ENCODE data around the gene RUFY1. TPM values are rescaled to one million over a fixed set of nuclear protein-coding genes. Genes with fewer than 3 reads are reported as not detected.
"Not testable (repeated sequence)": the region's sequence is repeated elsewhere in the genome, so short reads cannot be mapped to it uniquely, and the experiment has no call there.

Gene RUFY1
- total and polyA plus RNA-seq, 7 experiments from 2014 or later, result 21.0 to 63.0 (median 46.1) TPM

GRCh38 chr5:179653135-179653534 is 102.8 kb downstream of the RUFY1 start:
- H3K4me1 Mint-ChIP-seq; H3K27me3 Mint-ChIP-seq; H3K4me1 ChIP-seq (ENCODE audit: control insufficient read depth in 2 of 2, insufficient read depth in 2 of 2, low read length in 2 of 2); POLR2A ChIA-PET; H3K4me3 ChIP-seq (ENCODE audit: low read length); H3K4me3 Mint-ChIP-seq; ATAC-seq; CTCF ChIA-PET; H3K27ac ChIP-seq (ENCODE audit: low read depth, low read length); H3K27ac Mint-ChIP-seq; intact Hi-C loops (cut with micrococcal nuclease); DNase-seq; H3K9me3 Mint-ChIP-seq; H3K36me3 ChIP-seq (ENCODE audit: control insufficient read depth in 2 of 3, insufficient read depth in 3 of 3, low read length in 3 of 3); H3K36me3 Mint-ChIP-seq; H3K9me3 ChIP-seq (ENCODE audit: control insufficient read depth in 2 of 3, low read length in 3 of 3); H3K27me3 ChIP-seq (ENCODE audit: control insufficient read depth in 2 of 2, insufficient read depth in 2 of 2, low read length in 2 of 2): not testable (repeated sequence)

- H3K4me3 ChIP-seq (ENCODE audit: low read length); H3K9me3 ChIP-seq (ENCODE audit: control insufficient read depth in 2 of 3, low read length in 3 of 3); H3K36me3 Mint-ChIP-seq; H3K27me3 Mint-ChIP-seq; H3K4me1 ChIP-seq (ENCODE audit: control insufficient read depth in 2 of 2, insufficient read depth in 2 of 2, low read length in 2 of 2); H3K27ac Mint-ChIP-seq; CTCF ChIA-PET; POLR2A ChIA-PET; H3K4me1 Mint-ChIP-seq; H3K27ac ChIP-seq (ENCODE audit: low read depth, low read length); H3K36me3 ChIP-seq (ENCODE audit: control insufficient read depth in 2 of 3, insufficient read depth in 3 of 3, low read length in 3 of 3); H3K27me3 ChIP-seq (ENCODE audit: control insufficient read depth in 2 of 2, insufficient read depth in 2 of 2, low read length in 2 of 2); H3K9me3 Mint-ChIP-seq: not testable (repeated sequence)
- ATAC-seq, result peak; percentile 99
- intact Hi-C loops (cut with micrococcal nuclease), result loop anchor here in 1 of 2 donors (1.0 to 2.0 kb wide), 4 partner anchors 21 to 139 kb away; partner anchors contain the start of genes CANX and MAML1
- DNase-seq, result peak in 3 of 9 donors; percentile 10 to 40 (median 22)
- peak overlapping the region in 2 of 10 donors; percentile 75 to 83 for H3K4me3 Mint-ChIP-seq
Observed at GRCh38 chr5:179657302-179658178, 107.2 kb downstream of the RUFY1 start.

GRCh38 chr5:179658179-179658856 is 108.0 kb downstream of the RUFY1 start:
- H3K27me3 ChIP-seq (ENCODE audit: control insufficient read depth in 2 of 2, insufficient read depth in 2 of 2, low read length in 2 of 2); H3K4me1 ChIP-seq (ENCODE audit: control insufficient read depth in 2 of 2, insufficient read depth in 2 of 2, low read length in 2 of 2); H3K36me3 Mint-ChIP-seq; POLR2A ChIA-PET; CTCF ChIA-PET; H3K4me1 Mint-ChIP-seq; H3K27ac ChIP-seq (ENCODE audit: low read depth, low read length); H3K9me3 Mint-ChIP-seq; H3K27me3 Mint-ChIP-seq; H3K9me3 ChIP-seq (ENCODE audit: control insufficient read depth in 2 of 3, low read length in 3 of 3); H3K36me3 ChIP-seq (ENCODE audit: control insufficient read depth in 2 of 3, insufficient read depth in 3 of 3, low read length in 3 of 3): not testable (repeated sequence)
- peak overlapping the region; percentile 51 for H3K4me3 ChIP-seq (ENCODE audit: low read length)
- peak; percentile 71 for ATAC-seq
- peak in 4 of 9 donors; percentile 16 to 38 (median 24) for DNase-seq
- intact Hi-C loops (cut with micrococcal nuclease), result loop anchor here in 1 of 2 donors (1.0 to 2.0 kb wide), 4 partner anchors 20 to 138 kb away; partner anchors contain the start of genes CANX and MAML1
- Mint-ChIP-seq H3K27ac (peak overlapping the region in 2 of 9 donors; percentile 15 to 78), H3K4me3 (peak overlapping the region; percentile 62 to 83 (median 75))

Other genes starting within 250 kb of the RUFY1 start
- not detected for gene ADAMTS2, start 205.1 kb upstream of the RUFY1 start, total RNA-seq
- gene ADAMTS2, start 205.1 kb upstream of the RUFY1 start, polyA plus RNA-seq, result not detected
- 1,000 to 10,000 TPM; 1,010 to 2,239 (median 1,692) TPM for gene HNRNPH1, start 73.1 kb downstream of the RUFY1 start, total RNA-seq
- 100 to 1,000 TPM; 120 to 141 TPM for gene HNRNPH1, start 73.1 kb downstream of the RUFY1 start, polyA plus RNA-seq
- under 1 TPM in 3 of 5 experiments, not detected in 2; 0.29 to 0.84 (median 0.62) TPM for gene CBY3, start 130.5 kb downstream of the RUFY1 start, total RNA-seq
- 1 to 10 TPM in 1 of 2 donors, not detected in 1; 1.4 TPM for gene CBY3, start 130.5 kb downstream of the RUFY1 start, polyA plus RNA-seq
- gene CANX, start 148.4 kb downstream of the RUFY1 start, total RNA-seq, result 100 to 1,000 TPM; 184 to 499 (median 337) TPM
- gene CANX, start 148.4 kb downstream of the RUFY1 start, polyA plus RNA-seq, result 100 to 1,000 TPM; 175 to 188 TPM
- gene MAML1, start 182.3 kb downstream of the RUFY1 start, total RNA-seq, result 10 to 100 TPM; 26.4 to 51.2 (median 35.5) TPM
- 10 to 100 TPM in 1 of 2 donors, 1 to 10 TPM in 1; 3.5 to 12.3 TPM for gene MAML1, start 182.3 kb downstream of the RUFY1 start, polyA plus RNA-seq
- gene LTC4S, start 243.4 kb downstream of the RUFY1 start, total RNA-seq, result 1 to 10 TPM; 2.0 to 8.1 (median 6.0) TPM
- gene LTC4S, start 243.4 kb downstream of the RUFY1 start, polyA plus RNA-seq, result 1 to 10 TPM in 1 of 2 donors, under 1 TPM in 1; 0.97 to 1.2 TPM

Data from naive thymus-derived CD4-positive, alpha-beta T cell (primary cell).